Endothelial cell of umbilical vein (primary cell): ENCODE measurements around the gene SETD9. TPM values are rescaled to one million over a fixed set of nuclear protein-coding genes. Genes with fewer than 3 reads are reported as not detected.

Source experiments
- BruUV-seq: library from RNA; stranded (reverse); fragments of 400-500 nt; replicated peaks from 2 replicates; lab custom pipeline; 2021; lab: Mats Ljungman, UMichigan
- CTCF ChIA-PET: fragments of 300-600, 350-600 bp; sonication (Branson Sonifier 250); formaldehyde crosslinking; loops from one replicate; lab custom pipeline; 2021; ENCODE audit warnings: antibody characterized with exemption, inconsistent platforms; lab: Charles Lee
- POLR2A ChIA-PET: fragments of 300-600, 350-600 bp; sonication (Branson Sonifier 250); formaldehyde crosslinking; loops from one replicate; lab custom pipeline; 2021; ENCODE audit warnings: antibody characterized with exemption, inconsistent platforms; lab: Charles Lee
- DNase-seq: peaks from one replicate; pipeline ENCODE4 v3.0.0-alpha.2; 2011; ENCODE audit warnings: low read depth, low spot score
- FAIRE-seq: peaks from 2 replicates; lab custom pipeline; 2011; peaks lifted over from hg19 to GRCh38; lab: Jason Lieb, UNC
- H2AFZ ChIP-seq: 2 replicates; pipeline ENCODE4 v1.6.0; 2012; ENCODE audit warnings: low read depth, low read length, control low read depth, inconsistent platforms
- H3K27ac ChIP-seq: 2 replicates; pipeline ENCODE4 v1.5.1; 2011; ENCODE audit warnings: low read depth, mild to moderate bottlenecking, control low read depth, low read length, moderate library complexity; ENCODE audit not compliant: insufficient read depth
- H3K27me3 ChIP-seq, 2 experiments: 2 replicates each; pipeline versions ENCODE4 v1.6.0 to v1.6.1; 2011; ENCODE audit warnings: low read length in 2 of 2, mixed read lengths in 1 of 2; ENCODE audit not compliant: control insufficient read depth in 2 of 2, insufficient read depth in 2 of 2
- H3K36me3 ChIP-seq, 2 experiments: 2 replicates in 1 of 2; 3 replicates in 1 of 2; pipeline ENCODE4 v1.5.1; 2011; ENCODE audit warnings: low read length in 2 of 2, mild to moderate bottlenecking in 1 of 2, moderate library complexity in 1 of 2; ENCODE audit not compliant: control insufficient read depth in 2 of 2, insufficient read depth in 2 of 2; ENCODE audit errors: extremely low read depth in 1 of 2
- H3K4me1 ChIP-seq: 3 replicates; pipeline ENCODE4 v1.5.1; 2011; ENCODE audit warnings: mild to moderate bottlenecking, low read length; ENCODE audit not compliant: control insufficient read depth, insufficient read depth; ENCODE audit errors: extremely low read depth
- H3K4me2 ChIP-seq: 2 replicates; pipeline ENCODE4 v1.6.1; 2011; ENCODE audit warnings: low read length, control low read depth, mixed read lengths; ENCODE audit not compliant: insufficient read depth
- H3K4me3 ChIP-seq, 3 experiments: fragments of 200-600 bp in 1 of 3; sonication (generic), shearing (Covaris generic) in 1 of 3; replicated peaks in 1 of 3; 2 replicates each; pipeline ENCODE4 v1.5.1; 2011 to 2016; ENCODE audit warnings: control low read depth in 3 of 3, low read length in 3 of 3, mild to moderate bottlenecking in 2 of 3, inconsistent platforms in 1 of 3, low read depth in 1 of 3, moderate library complexity in 1 of 3; ENCODE audit not compliant: insufficient read depth in 1 of 3
- H3K79me2 ChIP-seq: 2 replicates; pipeline ENCODE4 v1.6.0; 2012; ENCODE audit warnings: low read length, inconsistent platforms; ENCODE audit not compliant: control insufficient read depth, insufficient read depth
- H3K9ac ChIP-seq: replicated peaks from 2 replicates; pipeline ENCODE3; 2011; ENCODE audit warnings: low read length, control low read depth; ENCODE audit not compliant: insufficient read depth; ENCODE audit errors: extremely low read depth
- H3K9me1 ChIP-seq: replicated peaks from 3 replicates; pipeline ENCODE4 v1.6.0; 2011; ENCODE audit warnings: mild to moderate bottlenecking, low read length; ENCODE audit not compliant: control insufficient read depth, insufficient read depth; ENCODE audit errors: extremely low read depth
- H3K9me3 ChIP-seq: replicated peaks from 2 replicates; pipeline ENCODE4 v1.5.1; 2012; ENCODE audit warnings: low read length, inconsistent platforms; ENCODE audit not compliant: control insufficient read depth, insufficient read depth
- H4K20me1 ChIP-seq: replicated peaks from 2 replicates; pipeline ENCODE3; 2011; ENCODE audit warnings: mild to moderate bottlenecking, low read length; ENCODE audit not compliant: control insufficient read depth, insufficient read depth; ENCODE audit errors: extremely low read depth
- CTCF ChIP-seq, 2 donors: IDR thresholded peaks; 1 replicate in 1 of 2; 2 replicates in 1 of 2; pipeline ENCODE4 v1.5.1; 2011; ENCODE audit warnings: low read length in 2 of 2, mild to moderate bottlenecking in 2 of 2, moderate library complexity in 2 of 2, control low read depth in 1 of 2, inconsistent platforms in 1 of 2, low read depth in 1 of 2; ENCODE audit not compliant: insufficient read depth in 1 of 2; ENCODE audit errors: extremely low read depth in 1 of 2
- EZH2 ChIP-seq: IDR thresholded peaks from 2 replicates; pipeline ENCODE4 v1.6.1; 2012; ENCODE audit warnings: borderline replicate concordance, low read depth, mild to moderate bottlenecking, moderate library complexity, low read length, inconsistent platforms; ENCODE audit not compliant: severe bottlenecking
- GATA2 ChIP-seq: IDR thresholded peaks from 2 replicates; pipeline ENCODE4 v1.7.0; 2011; ENCODE audit warnings: low read depth, mild to moderate bottlenecking, moderate library complexity, mixed read lengths, low read length; ENCODE audit not compliant: insufficient read length, insufficient read depth
- POLR2AphosphoS5 ChIP-seq: IDR thresholded peaks from 2 replicates; pipeline ENCODE4 v1.6.1; 2012; ENCODE audit warnings: low read depth, mild to moderate bottlenecking, control low read depth, low read length, moderate library complexity; ENCODE audit not compliant: insufficient read depth
- dilution Hi-C: fragments of 300-500 bp; cut with MboI; formaldehyde crosslinking; loops from one replicate; pipeline ENCODE4 v1.15.0; 2019; ENCODE audit warnings: low sequenced_read_pairs; ENCODE audit not compliant: extremely low pct_ligation_motif_present
- intact Hi-C: fragments of 100-400 bp; cut with micrococcal nuclease; formaldehyde crosslinking; loops from one replicate; pipeline ENCODE4 v1.10.0; 2022
- polyA plus RNA-seq, 4 experiments: library from polyadenylated mRNA; depleted of rRNA in 3 of 4; stranded (reverse) in 3 of 4; unstranded in 1 of 4; fragments of >200 nt; gene quantifications; 2 replicates each; pipeline versions ENCODE4 v1.2.1 to v1.2.3, GENCODE V29; 2011 to 2012; ENCODE audit warnings: missing spikeins in 1 of 4
- total RNA-seq: library from RNA; stranded (reverse); gene quantifications from 2 replicates; pipeline ENCODE4 v1.2.3, GENCODE V29; 2021

SETD9 gene
- total and polyA plus RNA-seq, 2 donors (not counting 3 experiments of a cell fraction or from before 2014, with no cell fraction given): 7.1 to 7.9 TPM

DNA sequence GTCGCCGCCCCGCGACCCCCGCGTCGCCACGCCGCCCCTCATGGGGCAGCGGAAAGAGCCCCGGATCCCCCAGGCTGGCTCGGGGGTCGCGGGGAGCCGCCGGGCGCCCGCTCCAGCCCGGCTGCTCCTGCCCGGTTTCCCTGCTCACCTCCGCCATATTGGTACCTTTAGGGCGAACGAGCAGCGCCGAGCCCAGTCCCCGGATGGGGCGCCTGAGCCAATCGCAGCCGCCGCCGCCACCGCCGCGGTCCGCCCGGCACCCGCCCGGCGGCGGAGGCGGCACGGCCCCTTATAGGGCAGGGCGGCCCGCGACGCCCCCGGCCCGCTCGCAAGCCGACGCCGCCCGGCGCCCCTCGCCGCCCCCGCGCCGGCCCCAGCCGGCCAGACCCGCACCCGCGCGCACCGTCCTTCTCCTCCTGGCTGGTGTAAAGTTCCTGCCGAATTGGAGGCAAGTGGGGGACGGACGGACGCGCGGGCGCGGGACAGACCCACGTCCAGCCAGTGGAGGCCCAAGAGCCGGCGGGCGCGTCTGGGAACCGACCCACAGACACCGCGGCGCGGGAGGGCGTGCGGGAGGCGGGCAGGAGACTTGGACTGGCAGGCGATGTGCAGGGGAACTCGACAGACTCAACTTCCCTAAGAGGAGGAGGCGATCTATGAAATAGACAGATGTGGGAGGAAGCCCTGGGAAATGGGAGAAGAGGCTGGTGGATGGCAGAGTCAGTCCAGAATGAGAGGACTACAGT lies 42.7 kb downstream of the SETD9 start, which contains the start of gene MIER3:
Gene MIER3 (minus strand): TSS at position 178 of the 746 bp plus-strand sequence. CDS start 21 bp downstream, at position 157.
- dilution Hi-C loops (no loop called here), intact Hi-C loops (loop anchor here (1.0 to 2.0 kb wide), 3 partner anchors 43 to 221 kb away; partner anchors contain the start of genes MAP3K1 and SETD9)
- Histone ChIP-seq H3K4me1 (peaks cover 12% of the 10 kb centered on the region), H3K9ac (peak within 1 kb of the TSS; percentile 82), H3K79me2 (peaks cover 23% of the 10 kb centered on the region), H3K9me3 (no peaks in the 10 kb centered on the region), H3K27ac (peak within 1 kb of the TSS; percentile 49), H3K4me3 (peak within 1 kb of the TSS; percentile 72 to 82 (median 77)), H3K27me3 (peaks cover 15 to 24% of the 10 kb centered on the region in 2 experiments), H3K4me2 (peak within 1 kb of the TSS; percentile 66), H2AFZ (peak within 1 kb of the TSS; percentile 97), H4K20me1 (peaks cover 5% of the 10 kb centered on the region), H3K9me1 (no peaks in the 10 kb centered on the region), H3K36me3 (no peaks in the 10 kb centered on the region)
- DNase-seq (peak; percentile 71), FAIRE-seq (no peak)
- BruUV-seq: no TSS peak
- CTCF ChIA-PET: no interaction called here
- TF ChIP-seq POLR2AphosphoS5 (peak; percentile 48), GATA2 (no peak)
- POLR2A ChIA-PET: no interaction called here

GRCh38 chr5:56954262-56954661 lies 44.9 kb downstream of the SETD9 start:
- H3K4me3 ChIP-seq: no peak overlapping the region
- ChIA-PET CTCF (interaction anchor here (1.5 kb wide), 1 partner anchor 184 kb away, joined by 7 read pairs; no protein-coding TSS in a partner anchor), POLR2A (interaction anchor here (0.6 kb wide), 1 partner anchor 1937 kb away, joined by 7 read pairs; no protein-coding TSS in a partner anchor)
- no TSS peak for BruUV-seq
- peaks cover 12% of the 10 kb centered on the region for H3K4me1 ChIP-seq
- peaks cover 24 to 43% of the 10 kb centered on the region in 2 experiments for H3K27me3 ChIP-seq
- peaks cover 3% of the 10 kb centered on the region for H4K20me1 ChIP-seq
- dilution Hi-C loops (no loop called here), intact Hi-C loops (no loop called here)
- no peaks in the 10 kb centered on the region for H3K36me3 ChIP-seq
- no peak overlapping the region for H3K4me2 ChIP-seq
- FAIRE-seq: no peak
- H3K9me3 ChIP-seq: no peaks in the 10 kb centered on the region
- no peak for DNase-seq
- H3K79me2 ChIP-seq: peaks cover 19% of the 10 kb centered on the region
- H2AFZ ChIP-seq: no peak overlapping the region
- H3K27ac ChIP-seq: no peak overlapping the region
- H3K9ac ChIP-seq: no peak overlapping the region
- no peaks in the 10 kb centered on the region for H3K9me1 ChIP-seq
- no peak for TF ChIP-seq CTCF (IDR thresholded peaks at IDR 0.05; ENCODE audit: extremely low read depth in 1 of 2, insufficient read depth in 1 of 2, low read depth in 1 of 2, low read length in 2 of 2)
- no peak for TF ChIP-seq EZH2
- TF ChIP-seq GATA2: no peak
